SK-N-SH treated with all-trans-retinoic acid at 6 μM for 48 hours (cell line): ENCODE measurements around the gene SLC6A18.

ENCODE experiments used
- ATAC-seq: fragments of 200-7000 bp; cut with Tn5 transposase; 3 replicates; pipeline ENCODE4 v1.9.1; 2020; ENCODE audit warnings: mild to moderate bottlenecking, moderate library complexity
- ARNTL ChIP-seq: fragments of 450-650 bp; formaldehyde crosslinking; IDR thresholded peaks from 2 replicates; pipeline ENCODE4 v1.5.0; 2020; ENCODE audit warnings: low read depth, mild to moderate bottlenecking, moderate library complexity, borderline replicate concordance
- BACH2 ChIP-seq: fragments of 250-450 bp; sonication (Bioruptor Pico); IDR thresholded peaks from 2 replicates; pipeline ENCODE4 v1.9.0; 2021; ENCODE audit warnings: mild to moderate bottlenecking, borderline replicate concordance
- ESRRG ChIP-seq: fragments of 250-450 bp; sonication (Bioruptor Pico); IDR thresholded peaks from 2 replicates; pipeline ENCODE4 v1.6.1; 2021; ENCODE audit warnings: mild to moderate bottlenecking
- GLIS3 ChIP-seq: fragments of 250-450 bp; sonication (Bioruptor Pico); IDR thresholded peaks from 2 replicates; pipeline ENCODE4 v1.5.0; 2020; ENCODE audit warnings: mild to moderate bottlenecking, moderate library complexity
- ISL1 ChIP-seq: fragments of 250-450 bp; sonication (Bioruptor Pico); IDR thresholded peaks from 2 replicates; pipeline ENCODE4 v2.1.2; 2022; ENCODE audit warnings: mild to moderate bottlenecking, moderate library complexity
- OSR1 ChIP-seq: fragments of 250-450 bp; sonication (Bioruptor Pico); IDR thresholded peaks from 2 replicates; pipeline ENCODE4 v1.8.0; 2022; ENCODE audit warnings: moderate library complexity, mild to moderate bottlenecking, inconsistent platforms
- PATZ1 ChIP-seq: fragments of 250-450 bp; sonication (Bioruptor Pico); IDR thresholded peaks from 2 replicates; pipeline ENCODE4 v1.8.0; 2020; ENCODE audit warnings: mild to moderate bottlenecking, moderate library complexity, borderline replicate concordance
- POU6F1 ChIP-seq: fragments of 250-450 bp; sonication (Bioruptor Pico); IDR thresholded peaks from 2 replicates; pipeline ENCODE4 v1.8.0; 2021; ENCODE audit warnings: low read depth, mild to moderate bottlenecking, moderate library complexity, borderline replicate concordance
- RARB ChIP-seq: fragments of 250-450 bp; sonication (Bioruptor Pico); IDR thresholded peaks from 2 replicates; pipeline ENCODE4 v1.8.0; 2021; ENCODE audit warnings: mild to moderate bottlenecking, moderate library complexity
- SNAI2 ChIP-seq: fragments of 250-450 bp; sonication (Bioruptor Pico); IDR thresholded peaks from 2 replicates; pipeline ENCODE4 v1.5.0; 2020; ENCODE audit warnings: mild to moderate bottlenecking, moderate library complexity
- TCF4 ChIP-seq: fragments of 250-450 bp; sonication (Bioruptor Pico); IDR thresholded peaks from 2 replicates; pipeline ENCODE4 v1.8.0; 2021; ENCODE audit warnings: mild to moderate bottlenecking, moderate library complexity, borderline replicate concordance
- TOX ChIP-seq: fragments of 250-450 bp; sonication (Bioruptor Pico); IDR thresholded peaks from 2 replicates; pipeline ENCODE4 v1.8.0; 2021; ENCODE audit warnings: mild to moderate bottlenecking, moderate library complexity, borderline replicate concordance
- TSHZ2 ChIP-seq: fragments of 250-450 bp; sonication (Bioruptor Pico); IDR thresholded peaks from 2 replicates; pipeline ENCODE4 v1.5.0; 2020; ENCODE audit warnings: mild to moderate bottlenecking, moderate library complexity
- ZC3H10 ChIP-seq: fragments of 250-450 bp; sonication (Bioruptor Pico); IDR thresholded peaks from 2 replicates; pipeline ENCODE4 v1.5.1; 2021; ENCODE audit warnings: mild to moderate bottlenecking, moderate library complexity
- ZFP3 ChIP-seq: fragments of 250-450 bp; sonication (Bioruptor Pico); IDR thresholded peaks from 2 replicates; pipeline ENCODE4 v1.5.0; 2020; ENCODE audit warnings: mild to moderate bottlenecking, moderate library complexity
- ZFP30 ChIP-seq: fragments of 450-650 bp; formaldehyde crosslinking; IDR thresholded peaks from 2 replicates; pipeline ENCODE4 v1.5.0; 2022; ENCODE audit warnings: mild to moderate bottlenecking, moderate library complexity
- ZNF565 ChIP-seq: fragments of 450-650 bp; formaldehyde crosslinking; conservative IDR thresholded peaks from 2 replicates; pipeline ENCODE4 v1.5.0; 2020; ENCODE audit warnings: low read depth, mild to moderate bottlenecking, moderate library complexity
- ZNF70 ChIP-seq: fragments of 450-650 bp; formaldehyde crosslinking; IDR thresholded peaks from 2 replicates; pipeline ENCODE4 v1.5.0; 2020; ENCODE audit warnings: mild to moderate bottlenecking, moderate library complexity
- ZNF8 ChIP-seq: fragments of 450-650 bp; formaldehyde crosslinking; IDR thresholded peaks from 2 replicates; pipeline ENCODE4 v1.5.0; 2020; ENCODE audit warnings: mild to moderate bottlenecking, moderate library complexity
- TF ChIP-seq, protein P1 (sequence below): fragments of 250-450 bp; sonication (Bioruptor Pico); IDR thresholded peaks from 2 replicates; pipeline ENCODE4 v1.5.1; 2020; ENCODE audit warnings: low read depth, mild to moderate bottlenecking, moderate library complexity
- TF ChIP-seq, protein P2 (sequence below): fragments of 250-450 bp; sonication (Bioruptor Pico); IDR thresholded peaks from 2 replicates; pipeline ENCODE4 v1.5.1; 2021; ENCODE audit warnings: mild to moderate bottlenecking, moderate library complexity

SLC6A18 gene

DNA sequence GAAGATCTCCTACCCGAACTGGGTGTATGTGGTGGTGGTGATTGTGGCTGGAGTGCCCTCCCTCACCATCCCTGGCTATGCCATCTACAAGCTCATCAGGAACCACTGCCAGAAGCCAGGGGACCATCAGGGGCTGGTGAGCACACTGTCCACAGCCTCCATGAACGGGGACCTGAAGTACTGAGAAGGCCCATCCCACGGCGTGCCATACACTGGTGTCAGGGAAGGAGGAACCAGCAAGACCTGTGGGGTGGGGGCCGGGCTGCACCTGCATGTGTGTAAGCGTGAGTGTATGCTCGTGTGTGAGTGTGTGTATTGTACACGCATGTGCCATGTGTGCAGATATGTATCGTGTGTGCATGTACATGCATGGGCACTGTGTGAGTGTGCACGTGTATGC lies 3.5 kb upstream of the SLC6A18 start:
- TF ChIP-seq ZNF565 (no peak), ISL1 (CRISPR knock-in tag) (no peak), ZFP30 (no peak), ZFP3 (CRISPR knock-in tag) (no peak), OSR1 (CRISPR knock-in tag) (no peak), SNAI2 (CRISPR knock-in tag) (no peak), ZC3H10 (CRISPR knock-in tag) (no peak), POU6F1 (CRISPR knock-in tag) (no peak), ARNTL (no peak), PATZ1 (CRISPR knock-in tag) (no peak), TCF4 (CRISPR knock-in tag) (no peak), GLIS3 (no peak), ESRRG (no peak), ZNF8 (CRISPR knock-in tag) (no peak)
- TF ChIP-seq, protein P1, sequence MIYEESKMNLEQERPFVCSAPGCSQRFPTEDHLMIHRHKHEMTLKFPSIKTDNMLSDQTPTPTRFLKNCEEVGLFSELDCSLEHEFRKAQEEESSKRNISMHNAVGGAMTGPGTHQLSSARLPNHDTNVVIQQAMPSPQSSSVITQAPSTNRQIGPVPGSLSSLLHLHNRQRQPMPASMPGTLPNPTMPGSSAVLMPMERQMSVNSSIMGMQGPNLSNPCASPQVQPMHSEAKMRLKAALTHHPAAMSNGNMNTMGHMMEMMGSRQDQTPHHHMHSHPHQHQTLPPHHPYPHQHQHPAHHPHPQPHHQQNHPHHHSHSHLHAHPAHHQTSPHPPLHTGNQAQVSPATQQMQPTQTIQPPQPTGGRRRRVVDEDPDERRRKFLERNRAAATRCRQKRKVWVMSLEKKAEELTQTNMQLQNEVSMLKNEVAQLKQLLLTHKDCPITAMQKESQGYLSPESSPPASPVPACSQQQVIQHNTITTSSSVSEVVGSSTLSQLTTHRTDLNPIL (CRISPR knock-in tag): no peak
- no peak for ATAC-seq

- no peak for ATAC-seq
- TF ChIP-seq ZFP30: no peak
- TF ChIP-seq, protein P2, sequence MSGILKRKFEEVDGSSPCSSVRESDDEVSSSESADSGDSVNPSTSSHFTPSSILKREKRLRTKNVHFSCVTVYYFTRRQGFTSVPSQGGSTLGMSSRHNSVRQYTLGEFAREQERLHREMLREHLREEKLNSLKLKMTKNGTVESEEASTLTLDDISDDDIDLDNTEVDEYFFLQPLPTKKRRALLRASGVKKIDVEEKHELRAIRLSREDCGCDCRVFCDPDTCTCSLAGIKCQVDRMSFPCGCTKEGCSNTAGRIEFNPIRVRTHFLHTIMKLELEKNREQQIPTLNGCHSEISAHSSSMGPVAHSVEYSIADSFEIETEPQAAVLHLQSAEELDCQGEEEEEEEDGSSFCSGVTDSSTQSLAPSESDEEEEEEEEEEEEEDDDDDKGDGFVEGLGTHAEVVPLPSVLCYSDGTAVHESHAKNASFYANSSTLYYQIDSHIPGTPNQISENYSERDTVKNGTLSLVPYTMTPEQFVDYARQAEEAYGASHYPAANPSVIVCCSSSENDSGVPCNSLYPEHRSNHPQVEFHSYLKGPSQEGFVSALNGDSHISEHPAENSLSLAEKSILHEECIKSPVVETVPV (CRISPR knock-in tag): no peak
- TF ChIP-seq ISL1 (CRISPR knock-in tag): no peak
- TF ChIP-seq, protein P1 (CRISPR knock-in tag): no peak
- TF ChIP-seq PATZ1 (CRISPR knock-in tag): no peak
- TF ChIP-seq BACH2 (CRISPR knock-in tag): no peak
- TF ChIP-seq TCF4 (CRISPR knock-in tag): no peak
- TF ChIP-seq RARB (CRISPR knock-in tag): no peak
- no peak for TF ChIP-seq ZNF70 (CRISPR knock-in tag)
- no peak for TF ChIP-seq POU6F1 (CRISPR knock-in tag)
- no peak for TF ChIP-seq ZNF565
- no peak for TF ChIP-seq TSHZ2
- no peak for TF ChIP-seq ZFP3 (CRISPR knock-in tag)
- no peak for TF ChIP-seq TOX (CRISPR knock-in tag)
- TF ChIP-seq OSR1 (CRISPR knock-in tag): no peak
- no peak for TF ChIP-seq ARNTL
- no peak for TF ChIP-seq SNAI2 (CRISPR knock-in tag)
- no peak for TF ChIP-seq GLIS3
- no peak for TF ChIP-seq ESRRG
Observed at GRCh38 chr5:1222147-1222546, 3.0 kb upstream of the SLC6A18 start.
